Glomerular endothelial cell (primary cell): ENCODE data around the gene PPARA. TPM values are rescaled to one million over a fixed set of nuclear protein-coding genes. Genes with fewer than 3 reads are reported as not detected.

Experiments
- DNase-seq: peaks from one replicate; pipeline ENCODE4 v3.0.0-alpha.2; 2011; ENCODE audit warnings: low read depth, low spot score; ENCODE audit errors: extremely low read depth
- total RNA-seq: library from RNA; depleted of rRNA; stranded (reverse); fragments of >200 nt; gene quantifications from 2 replicates; pipeline ENCODE4 v1.2.3, GENCODE V29; 2015

The PPARA gene
- 7.0 and 17.4 TPM in 2 replicates for total RNA-seq

- no peak for DNase-seq
Observed at GRCh38 chr22:46150034-46150654, at the start of gene PPARA. TSS of gene PPARA (plus strand) at chr22:46150526. CDS start at chr22:46198384, 47,858 bp downstream.

GRCh38 chr22:46102159-46102558 lies 48.2 kb upstream of the PPARA start:
- no peak for DNase-seq

GRCh38 chr22:46102752-46103151 lies 47.6 kb upstream of the PPARA start:
- no peak for DNase-seq

GRCh38 chr22:46103181-46103580 lies 47.1 kb upstream of the PPARA start:
- DNase-seq: no peak

- DNase-seq: no peak
Observed at GRCh38 chr22:46103664-46104063, 46.7 kb upstream of the PPARA start.

GRCh38 chr22:46104170-46104880 lies 46.0 kb upstream of the PPARA start:
- DNase-seq: no peak

- no peak for DNase-seq
Observed at GRCh38 chr22:46104881-46105493, 45.3 kb upstream of the PPARA start.

- no peak for DNase-seq
Observed at GRCh38 chr22:46105494-46106278, 44.6 kb upstream of the PPARA start.

- DNase-seq: no peak
Observed at GRCh38 chr22:46106279-46107022, 43.9 kb upstream of the PPARA start.

- DNase-seq: no peak
Observed at GRCh38 chr22:46107089-46107664, 43.1 kb upstream of the PPARA start.

- DNase-seq: no peak
Observed at GRCh38 chr22:46107753-46108563, 42.4 kb upstream of the PPARA start.

- no peak for DNase-seq
Observed at GRCh38 chr22:46108564-46109473, 41.5 kb upstream of the PPARA start.

GRCh38 chr22:46109474-46110003 lies 40.8 kb upstream of the PPARA start:
- DNase-seq: no peak

GRCh38 chr22:46110215-46110614 lies 40.1 kb upstream of the PPARA start:
- no peak for DNase-seq

GRCh38 chr22:46111645-46112306 lies 38.5 kb upstream of the PPARA start:
- DNase-seq: no peak

GRCh38 chr22:46112405-46112804 lies 37.9 kb upstream of the PPARA start:
- DNase-seq: no peak

- no peak for DNase-seq
Observed at GRCh38 chr22:46113110-46113909, 37.0 kb upstream of the PPARA start.
